IMR-90 (cell line): Measurements from ENCODE around the gene TEAD1. TPM values are rescaled to one million over a fixed set of nuclear protein-coding genes. Genes with fewer than 3 reads are reported as not detected.

Experiments
- ATAC-seq: fragments of 200-7000 bp; cut with Tn5 transposase; 2 replicates; pipeline ENCODE4 v1.9.1; 2020; ENCODE audit warnings: low read depth, mild to moderate bottlenecking, moderate library complexity
- BruUV-seq: library from RNA; stranded (reverse); fragments of 400-500 nt; replicated peaks from 2 replicates; lab custom pipeline; 2021; lab: Mats Ljungman, UMichigan
- CTCF ChIA-PET: fragments of 300-600 bp; formaldehyde crosslinking; extraction: SDS; loops from one replicate; lab custom pipeline; 2021; ENCODE audit warnings: antibody characterized with exemption; lab: Yijun Ruan, JAX
- POLR2A ChIA-PET: fragments of 300-600 bp; sonication (Branson Sonifier 250); formaldehyde crosslinking; loops from one replicate; lab custom pipeline; 2022; ENCODE audit warnings: antibody characterized with exemption; ENCODE audit not compliant: unreplicated experiment; lab: Charles Lee
- DNase-seq: peaks from one replicate; pipeline ENCODE4 v3.0.0; 2013
- H2AFZ ChIP-seq: replicated peaks from 2 replicates; pipeline ENCODE3; 2013; ENCODE audit warnings: low read length, mild to moderate bottlenecking; ENCODE audit not compliant: poor library complexity
- H2AK5ac ChIP-seq: 2 replicates; pipeline ENCODE4 v1.6.1; 2013; ENCODE audit warnings: low read depth, low read length, inconsistent platforms
- H2AK9ac ChIP-seq: replicated peaks from 2 replicates; pipeline ENCODE3; 2013; ENCODE audit warnings: mild to moderate bottlenecking, low read depth, low read length, moderate library complexity; ENCODE audit not compliant: poor library complexity
- H2BK120ac ChIP-seq: 2 replicates; pipeline ENCODE4 v1.6.1; 2013; ENCODE audit warnings: low read depth, low read length, inconsistent platforms
- H2BK15ac ChIP-seq: 3 replicates; pipeline ENCODE4 v1.6.1; 2013; ENCODE audit warnings: low read depth, low read length, inconsistent platforms
- H2BK20ac ChIP-seq: 2 replicates; pipeline ENCODE4 v1.6.1; 2013; ENCODE audit warnings: low read depth, mild to moderate bottlenecking, inconsistent platforms, low read length, moderate library complexity
- H2BK5ac ChIP-seq: 2 replicates; pipeline ENCODE4 v1.6.1; 2013; ENCODE audit warnings: mild to moderate bottlenecking, low read depth, low read length, inconsistent platforms; ENCODE audit not compliant: poor library complexity, severe bottlenecking
- H3K14ac ChIP-seq: replicated peaks from 2 replicates; pipeline ENCODE4 v1.6.1; 2013; ENCODE audit warnings: low read depth, low read length, inconsistent platforms
- H3K18ac ChIP-seq: 2 replicates; pipeline ENCODE4 v1.6.1; 2013; ENCODE audit warnings: low read depth, low read length, control low read depth
- H3K23ac ChIP-seq: 2 replicates; pipeline ENCODE4 v1.6.1; 2013; ENCODE audit warnings: low read depth, low read length, inconsistent platforms
- H3K27ac ChIP-seq: 2 replicates; pipeline ENCODE4 v1.5.1; 2013; ENCODE audit warnings: mild to moderate bottlenecking, control low read depth, low read length; ENCODE audit not compliant: insufficient read depth
- H3K27me3 ChIP-seq: 2 replicates; pipeline ENCODE4 v1.6.1; 2013; ENCODE audit warnings: low read length; ENCODE audit not compliant: control insufficient read depth, insufficient read depth
- H3K36me3 ChIP-seq: 2 replicates; pipeline ENCODE4 v1.6.1; 2013; ENCODE audit warnings: low read length, mixed read lengths; ENCODE audit not compliant: control insufficient read depth, insufficient read depth
- H3K4ac ChIP-seq: 2 replicates; pipeline ENCODE4 v1.6.1; 2013; ENCODE audit warnings: low read depth, low read length, inconsistent platforms
- H3K4me1 ChIP-seq: 2 replicates; pipeline ENCODE4 v1.6.1; 2013; ENCODE audit warnings: low read length, mixed read lengths; ENCODE audit not compliant: control insufficient read depth, insufficient read depth
- H3K4me2 ChIP-seq: 2 replicates; pipeline ENCODE4 v1.6.1; 2013; ENCODE audit warnings: low read depth, mild to moderate bottlenecking, control low read depth, low read length, moderate library complexity
- H3K4me3 ChIP-seq: 2 replicates; pipeline ENCODE4 v1.5.1; 2013; ENCODE audit warnings: low read depth, mild to moderate bottlenecking, control low read depth, low read length, moderate library complexity; ENCODE audit not compliant: insufficient read depth
- H3K56ac ChIP-seq: 2 replicates; pipeline ENCODE4 v1.6.1; 2013; ENCODE audit warnings: low read length, inconsistent platforms; ENCODE audit not compliant: insufficient read depth; ENCODE audit errors: extremely low read depth
- H3K79me1 ChIP-seq, 2 experiments: 2 replicates each; pipeline ENCODE4 v1.6.1; 2013; ENCODE audit warnings: low read length in 2 of 2, inconsistent platforms in 1 of 2, low read depth in 1 of 2
- H3K9ac ChIP-seq: 2 replicates; pipeline ENCODE4 v1.6.1; 2013; ENCODE audit warnings: low read depth, low read length, control low read depth
- H3K9me1 ChIP-seq: 2 replicates; pipeline ENCODE4 v1.6.1; 2013; ENCODE audit warnings: low read length, inconsistent platforms; ENCODE audit not compliant: insufficient read depth
- H3K9me3 ChIP-seq: 2 replicates; pipeline ENCODE4 v1.6.1; 2013; ENCODE audit warnings: low read length; ENCODE audit not compliant: control insufficient read depth, insufficient read depth
- H4K20me1 ChIP-seq: 2 replicates; pipeline ENCODE4 v1.6.1; 2013; ENCODE audit warnings: low read length, inconsistent platforms; ENCODE audit not compliant: insufficient read depth
- H4K5ac ChIP-seq: 2 replicates; pipeline ENCODE4 v1.6.1; 2013; ENCODE audit warnings: mild to moderate bottlenecking, low read depth, low read length, control low read depth
- H4K8ac ChIP-seq, 2 experiments: 2 replicates each; pipeline ENCODE4 v1.6.1; 2013; ENCODE audit warnings: low read depth in 2 of 2, low read length in 2 of 2, control low read depth in 1 of 2, inconsistent platforms in 1 of 2
- H4K91ac ChIP-seq: 2 replicates; pipeline ENCODE4 v1.6.1; 2013; ENCODE audit warnings: low read depth, low read length, inconsistent platforms; ENCODE audit not compliant: insufficient read depth
- BHLHE40 ChIP-seq: fragments of 150-350 bp; IDR thresholded peaks from 2 replicates; pipeline ENCODE4 v1.6.1; 2016; ENCODE audit warnings: mild to moderate bottlenecking, low read depth, low read length
- CEBPB ChIP-seq: IDR thresholded peaks from 2 replicates; pipeline ENCODE4 v1.6.1; 2012; ENCODE audit warnings: low read depth, low read length, improper control_type of control experiment
- CHD1 ChIP-seq: IDR thresholded peaks from 2 replicates; pipeline ENCODE4 v1.6.1; 2012; ENCODE audit warnings: low read depth, low read length, improper control_type of control experiment
- CTCF ChIP-seq: conservative IDR thresholded peaks from 2 replicates; pipeline ENCODE4 v1.5.1; 2012; ENCODE audit warnings: mild to moderate bottlenecking, low read depth, low read length, improper control_type of control experiment
- FOS ChIP-seq: fragments of 150-350 bp; IDR thresholded peaks from 2 replicates; pipeline ENCODE4 v1.6.1; 2016; ENCODE audit warnings: low read depth, low read length
- MAFK ChIP-seq: IDR thresholded peaks from 2 replicates; pipeline ENCODE4 v1.6.1; 2012; ENCODE audit warnings: low read depth, low read length, improper control_type of control experiment
- MAZ ChIP-seq: IDR thresholded peaks from 2 replicates; pipeline ENCODE4 v1.6.1; 2012; ENCODE audit warnings: low read depth, mild to moderate bottlenecking, low read length, improper control_type of control experiment, moderate library complexity, borderline replicate concordance
- MXI1 ChIP-seq: IDR thresholded peaks from 2 replicates; pipeline ENCODE4 v1.6.1; 2012; ENCODE audit warnings: low read depth, mild to moderate bottlenecking, low read length, moderate library complexity, borderline replicate concordance
- NFE2L2 ChIP-seq: fragments of 150-350 bp; IDR thresholded peaks from 2 replicates; pipeline ENCODE4 v1.6.1; 2016; ENCODE audit warnings: low read depth, mild to moderate bottlenecking, low read length
- POLR2A ChIP-seq: IDR thresholded peaks from 2 replicates; pipeline ENCODE4 v1.6.1; 2012; ENCODE audit warnings: mild to moderate bottlenecking, low read depth, low read length
- RAD21 ChIP-seq: IDR thresholded peaks from 2 replicates; pipeline ENCODE4 v1.6.1; 2012; ENCODE audit warnings: low read length, improper control_type of control experiment
- RCOR1 ChIP-seq: IDR thresholded peaks from 2 replicates; pipeline ENCODE4 v1.6.1; 2012; ENCODE audit warnings: mild to moderate bottlenecking, low read length, improper control_type of control experiment; ENCODE audit not compliant: insufficient replicate concordance
- RFX5 ChIP-seq: IDR thresholded peaks from 2 replicates; pipeline ENCODE4 v1.8.0; 2012; ENCODE audit warnings: low read depth, mild to moderate bottlenecking, low read length, moderate library complexity
- SMC3 ChIP-seq: fragments of 150-350 bp; IDR thresholded peaks from 2 replicates; pipeline ENCODE4 v1.6.1; 2016; ENCODE audit warnings: low read depth, mild to moderate bottlenecking, antibody characterized with exemption, low read length, moderate library complexity
- WGBS, 2 experiments: methylation state at CpG; one replicate each; pipeline versions ENCODE4 v1.1.5 to v1.1.7; 2013; ENCODE audit warnings: missing lambda C conversion rate in 2 of 2; ENCODE audit not compliant: insufficient read length in 1 of 2; ENCODE audit errors: extremely low coverage in 2 of 2; 5-methylcytosine and 5-hydroxymethylcytosine counted together
- dilution Hi-C: fragments of 300-500 bp; cut with HindIII; formaldehyde crosslinking; loops from one replicate; pipeline ENCODE4 v1.14.3; 2018; ENCODE audit warnings: low sequenced_read_pairs; ENCODE audit not compliant: unreplicated experiment
- in situ Hi-C: fragments of 300-500 bp; cut with MboI; formaldehyde crosslinking; loops from 3 replicates; pipeline ENCODE4 v1.14.3; 2019; ENCODE audit warnings: low sequenced_read_pairs, inconsistent platforms, mixed read lengths
- intact Hi-C: fragments of 100-400 bp; cut with micrococcal nuclease; formaldehyde crosslinking; loops from 2 replicates; pipeline ENCODE4 v1.10.0; 2022
- polyA plus RNA-seq, 3 experiments: library from polyadenylated mRNA; depleted of rRNA; stranded (reverse); fragments of >200 nt; gene quantifications; 2 replicates each; pipeline ENCODE4 v1.2.3, GENCODE V29; 2012; ENCODE audit warnings: low replicate concordance in 1 of 3
- total RNA-seq: library from RNA; depleted of rRNA; stranded (reverse); fragments of >200 nt; gene quantifications from 2 replicates; pipeline ENCODE4 v1.2.3, GENCODE V29; 2012
- TF ChIP-seq, protein P1 (sequence below): fragments of 150-350 bp; IDR thresholded peaks from 2 replicates; pipeline ENCODE4 v1.6.1; 2017; ENCODE audit warnings: mild to moderate bottlenecking, antibody characterized with exemption, low read length, low read depth
- TF ChIP-seq, protein P2 (sequence below): fragments of 150-350 bp; IDR thresholded peaks from 2 replicates; pipeline ENCODE4 v1.6.1; 2016; ENCODE audit warnings: low read depth, mild to moderate bottlenecking, low read length, moderate library complexity, borderline replicate concordance

The TEAD1 gene
- total and polyA plus RNA-seq, 2 of the 4 experiments (the other 2 are of a cell fraction) = 51.8 to 69.2 TPM

DNA sequence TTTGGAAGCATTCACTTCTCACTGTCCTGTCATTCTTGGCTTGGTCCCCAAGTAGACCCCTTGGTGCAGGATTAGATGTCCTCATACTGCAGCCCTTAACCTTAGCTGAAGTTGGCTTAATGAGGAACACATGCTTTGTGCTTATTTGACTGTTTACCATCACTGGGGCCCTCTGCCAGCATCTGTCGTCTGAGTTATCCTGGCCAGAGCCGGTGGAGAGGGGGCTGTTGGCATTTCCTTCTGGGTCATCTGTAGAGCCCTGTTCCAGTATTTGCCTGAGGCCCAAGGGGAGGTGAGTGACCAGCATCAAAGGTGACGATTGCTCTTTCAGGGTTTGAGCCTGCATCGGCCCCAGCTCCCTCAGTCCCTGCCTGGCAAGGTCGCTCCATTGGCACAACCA is 208.4 kb downstream of the TEAD1 start:
- Histone ChIP-seq H3K9me1 (peaks cover 21% of the 10 kb centered on the region), H3K18ac (no peak overlapping the region), H3K4ac (no peak overlapping the region), H3K23ac (no peak overlapping the region), H3K4me2 (no peak overlapping the region), H2BK15ac (no peak overlapping the region), H3K9ac (no peak overlapping the region), H3K4me3 (no peak overlapping the region), H4K5ac (no peak overlapping the region), H2BK120ac (no peak overlapping the region), H3K36me3 (peaks cover 54% of the 10 kb centered on the region), H3K56ac (no peak overlapping the region), H2AK5ac (no peak overlapping the region), H2AK9ac (no peak overlapping the region), H3K27ac (peak overlapping the region; percentile 21; the same call in 1 of the 2 replicates), H4K91ac (no peak overlapping the region), H4K8ac (no peak overlapping the region), H3K79me1 (peaks cover 53 to 76% of the 10 kb centered on the region in 2 experiments), H2AFZ (no peak overlapping the region), H2BK5ac (no peak overlapping the region), H3K27me3 (no peaks in the 10 kb centered on the region), H3K9me3 (no peaks in the 10 kb centered on the region), H3K4me1 (peaks cover 2% of the 10 kb centered on the region; the same call in 1 of the 2 replicates), H4K20me1 (peaks cover 28% of the 10 kb centered on the region), H3K14ac (peak overlapping the region; percentile 40; the same call in 1 of the 2 replicates), H2BK20ac (no peak overlapping the region)
- no peak for DNase-seq
- no peak for ATAC-seq
- ChIA-PET POLR2A (no interaction called here), CTCF (no interaction called here)
- dilution Hi-C loops (loop anchor here (25.0 kb wide), 1 partner anchor 195 kb away; no protein-coding TSS in a partner anchor), in situ Hi-C loops (loop anchor here (10.0 kb wide), 1 partner anchor 558 kb away; no protein-coding TSS in a partner anchor), intact Hi-C loops (no loop called here)
- 88% methylated on average over 3 of the region's 5 CpGs; no CpG with 5 or more reads in 1 of the 2 experiments for WGBS, 2 experiments
- no TSS peak for BruUV-seq
- TF ChIP-seq MAZ (no peak), FOS (no peak), SMC3 (no peak), MXI1 (no peak), CEBPB (no peak), MAFK (no peak), RAD21 (no peak), CHD1 (no peak), POLR2A (no peak), BHLHE40 (no peak), RCOR1 (no peak), NFE2L2 (no peak), RFX5 (no peak), CTCF (no peak)
- TF ChIP-seq, protein P1, sequence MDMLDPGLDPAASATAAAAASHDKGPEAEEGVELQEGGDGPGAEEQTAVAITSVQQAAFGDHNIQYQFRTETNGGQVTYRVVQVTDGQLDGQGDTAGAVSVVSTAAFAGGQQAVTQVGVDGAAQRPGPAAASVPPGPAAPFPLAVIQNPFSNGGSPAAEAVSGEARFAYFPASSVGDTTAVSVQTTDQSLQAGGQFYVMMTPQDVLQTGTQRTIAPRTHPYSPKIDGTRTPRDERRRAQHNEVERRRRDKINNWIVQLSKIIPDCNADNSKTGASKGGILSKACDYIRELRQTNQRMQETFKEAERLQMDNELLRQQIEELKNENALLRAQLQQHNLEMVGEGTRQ = no peak
- TF ChIP-seq, protein P2, sequence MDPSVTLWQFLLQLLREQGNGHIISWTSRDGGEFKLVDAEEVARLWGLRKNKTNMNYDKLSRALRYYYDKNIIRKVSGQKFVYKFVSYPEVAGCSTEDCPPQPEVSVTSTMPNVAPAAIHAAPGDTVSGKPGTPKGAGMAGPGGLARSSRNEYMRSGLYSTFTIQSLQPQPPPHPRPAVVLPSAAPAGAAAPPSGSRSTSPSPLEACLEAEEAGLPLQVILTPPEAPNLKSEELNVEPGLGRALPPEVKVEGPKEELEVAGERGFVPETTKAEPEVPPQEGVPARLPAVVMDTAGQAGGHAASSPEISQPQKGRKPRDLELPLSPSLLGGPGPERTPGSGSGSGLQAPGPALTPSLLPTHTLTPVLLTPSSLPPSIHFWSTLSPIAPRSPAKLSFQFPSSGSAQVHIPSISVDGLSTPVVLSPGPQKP = no peak
